Vagina (tissue), 2 donors: Measurements from ENCODE around the gene B3GAT3.
A peak's percentile ranks its signal among the peaks of the same experiment; 100 is the strongest.

ENCODE experiments used
- POLR2A ChIP-seq, 2 donors: fragments of 450-650 bp; IDR thresholded peaks; one replicate each; pipeline ENCODE4 v1.6.1; 2017; ENCODE audit warnings: antibody characterized with exemption in 2 of 2, mild to moderate bottlenecking in 2 of 2, moderate library complexity in 2 of 2
- TF ChIP-seq, protein P1 (sequence below), 3 experiments: fragments of 450-650 bp in 2 of 3; fragments of 200-600 bp in 1 of 3; sonication (generic) in 1 of 3; IDR thresholded peaks; one replicate each; pipeline ENCODE4 v1.5.1; 2017 to 2019; ENCODE audit warnings: antibody characterized with exemption in 3 of 3, mild to moderate bottlenecking in 2 of 3, moderate library complexity in 2 of 3

DNA sequence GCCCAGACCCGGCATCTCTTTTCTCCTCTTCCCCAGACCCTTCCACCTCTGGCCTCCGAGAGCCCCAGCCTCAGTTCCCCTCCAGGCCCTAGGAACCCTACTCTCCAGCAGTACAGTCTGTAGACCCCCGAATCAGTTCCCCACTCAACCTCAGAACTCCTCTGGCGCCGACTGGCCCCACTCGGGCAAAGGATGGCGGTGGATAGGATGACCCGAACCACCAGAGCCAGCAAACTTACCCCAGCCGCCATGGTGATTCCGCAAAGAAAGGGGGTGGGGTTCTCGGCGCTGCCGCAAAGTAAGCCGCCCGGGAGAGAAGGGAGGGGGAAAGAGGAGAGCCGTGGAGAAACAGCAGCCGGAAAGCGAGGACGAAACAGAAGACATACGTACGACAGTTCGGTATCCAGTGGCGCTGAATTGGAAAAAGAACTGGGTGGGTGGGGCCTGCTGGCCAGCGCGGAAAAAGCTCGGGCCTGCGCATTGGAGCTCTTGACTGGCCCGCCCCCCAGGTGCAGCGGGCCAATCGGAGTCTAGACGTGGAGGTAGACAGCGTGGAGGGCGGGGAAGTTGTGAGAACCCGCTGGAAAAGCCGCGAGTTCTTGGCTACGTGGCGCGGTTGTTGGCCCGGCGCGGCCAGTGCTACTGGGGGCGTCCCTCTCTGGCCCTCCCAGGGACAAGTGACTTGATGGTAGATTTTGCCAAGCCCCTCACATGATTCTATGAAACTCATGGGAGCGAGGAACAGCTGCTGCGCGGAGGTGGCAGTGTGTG, 48.0 kb downstream of the B3GAT3 start, which contains the start of gene EEF1G:
- TF ChIP-seq, protein P1, sequence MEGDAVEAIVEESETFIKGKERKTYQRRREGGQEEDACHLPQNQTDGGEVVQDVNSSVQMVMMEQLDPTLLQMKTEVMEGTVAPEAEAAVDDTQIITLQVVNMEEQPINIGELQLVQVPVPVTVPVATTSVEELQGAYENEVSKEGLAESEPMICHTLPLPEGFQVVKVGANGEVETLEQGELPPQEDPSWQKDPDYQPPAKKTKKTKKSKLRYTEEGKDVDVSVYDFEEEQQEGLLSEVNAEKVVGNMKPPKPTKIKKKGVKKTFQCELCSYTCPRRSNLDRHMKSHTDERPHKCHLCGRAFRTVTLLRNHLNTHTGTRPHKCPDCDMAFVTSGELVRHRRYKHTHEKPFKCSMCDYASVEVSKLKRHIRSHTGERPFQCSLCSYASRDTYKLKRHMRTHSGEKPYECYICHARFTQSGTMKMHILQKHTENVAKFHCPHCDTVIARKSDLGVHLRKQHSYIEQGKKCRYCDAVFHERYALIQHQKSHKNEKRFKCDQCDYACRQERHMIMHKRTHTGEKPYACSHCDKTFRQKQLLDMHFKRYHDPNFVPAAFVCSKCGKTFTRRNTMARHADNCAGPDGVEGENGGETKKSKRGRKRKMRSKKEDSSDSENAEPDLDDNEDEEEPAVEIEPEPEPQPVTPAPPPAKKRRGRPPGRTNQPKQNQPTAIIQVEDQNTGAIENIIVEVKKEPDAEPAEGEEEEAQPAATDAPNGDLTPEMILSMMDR (IDR thresholded peaks at IDR 0.05) = peak in 1 of 3 experiments; percentile 6
- peak in 1 of 2 donors; percentile 88 for TF ChIP-seq POLR2A (IDR thresholded peaks at IDR 0.05)
